Activated T-helper 17 cell treated with anti-CD3 and anti-CD28 coated beads, Interleukin-2, amount 50 U/mL, for 72 hours (primary cell): ENCODE data around the gene PHACTR1. TPM values are rescaled to one million over a fixed set of nuclear protein-coding genes. Genes with fewer than 3 reads are reported as not detected.

ENCODE experiments used
- ATAC-seq: fragments of 150-1000 bp; cut with Tn5 transposase; replicated peaks from 2 replicates; pipeline ENCODE4 v1.10.0; 2021; ENCODE audit warnings: mild to moderate bottlenecking, moderate library complexity
- H3K27ac Mint-ChIP-seq: one replicate; pipeline ENCODE4 v1.8.0; 2022; ENCODE audit warnings: mixed read lengths
- H3K27me3 Mint-ChIP-seq: one replicate; pipeline ENCODE4 v1.8.0; 2022; ENCODE audit warnings: mixed read lengths
- H3K36me3 Mint-ChIP-seq: one replicate; pipeline ENCODE4 v1.8.0; 2022; ENCODE audit warnings: low read depth, mild to moderate bottlenecking, mixed read lengths
- H3K4me1 Mint-ChIP-seq: one replicate; pipeline ENCODE4 v1.8.0; 2022; ENCODE audit warnings: mixed read lengths
- H3K4me3 Mint-ChIP-seq: one replicate; pipeline ENCODE4 v1.8.0; 2022; ENCODE audit warnings: mild to moderate bottlenecking, mixed read lengths
- H3K9me3 Mint-ChIP-seq: one replicate; pipeline ENCODE4 v1.8.0; 2022; ENCODE audit warnings: mixed read lengths
- total RNA-seq, 2 donors: library from RNA; stranded (reverse); gene quantifications; one replicate each; pipeline ENCODE4 v1.2.3, GENCODE V29; 2022

Gene PHACTR1
- total RNA-seq, 2 donors from 2014 or later: 0.05 to 1.5 TPM

DNA sequence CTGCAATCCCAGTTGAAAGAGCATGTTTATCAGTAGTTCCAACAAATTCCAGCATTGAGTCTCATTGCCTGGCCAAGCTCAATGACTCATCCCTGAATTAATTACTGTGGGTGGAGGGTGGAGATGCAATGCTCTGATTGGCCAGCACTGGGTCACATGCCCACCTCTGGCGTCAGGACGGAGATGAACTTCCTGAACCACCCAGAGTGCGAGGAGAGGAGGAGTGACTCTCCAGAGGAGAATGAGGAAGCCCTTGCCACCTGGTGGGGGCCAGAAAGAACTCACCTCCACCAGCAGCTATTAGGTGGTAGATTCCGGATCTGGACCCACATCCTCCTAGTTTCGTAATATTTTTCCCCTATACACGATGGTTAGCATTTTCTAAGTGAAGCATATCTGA, 327.8 kb downstream of the PHACTR1 start:
- no peaks in the 10 kb centered on the region for H3K4me1 Mint-ChIP-seq
- H3K9me3 Mint-ChIP-seq: peaks cover 3% of the 10 kb centered on the region
- no peaks in the 10 kb centered on the region for H3K36me3 Mint-ChIP-seq
- no peak overlapping the region for H3K4me3 Mint-ChIP-seq
- H3K27ac Mint-ChIP-seq: no peak overlapping the region
- peaks cover 22% of the 10 kb centered on the region for H3K27me3 Mint-ChIP-seq
- no peak for ATAC-seq

DNA sequence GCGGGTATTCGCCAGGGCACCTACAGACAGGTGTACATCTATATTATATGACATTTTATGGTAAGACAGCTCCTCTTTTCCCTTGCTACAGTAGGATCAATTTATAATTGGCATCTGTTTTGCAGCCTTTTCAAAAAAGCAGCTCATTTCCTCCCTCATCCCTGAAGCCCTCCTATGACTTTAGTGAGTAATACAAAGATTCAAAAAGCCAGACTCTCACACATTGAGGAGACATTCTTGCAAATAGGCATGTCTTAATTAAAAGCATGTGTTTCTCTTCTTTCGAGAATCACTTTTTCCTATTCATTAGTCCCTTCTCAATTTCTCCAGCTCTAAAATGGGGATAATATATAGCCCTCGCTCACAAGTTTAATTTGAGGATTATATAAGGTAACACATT, 328.3 kb downstream of the PHACTR1 start:
- Mint-ChIP-seq H3K4me3 (no peak overlapping the region), H3K36me3 (no peaks in the 10 kb centered on the region), H3K27ac (no peak overlapping the region), H3K9me3 (peaks cover 3% of the 10 kb centered on the region), H3K4me1 (no peaks in the 10 kb centered on the region), H3K27me3 (peaks cover 22% of the 10 kb centered on the region)
- no peak for ATAC-seq

DNA sequence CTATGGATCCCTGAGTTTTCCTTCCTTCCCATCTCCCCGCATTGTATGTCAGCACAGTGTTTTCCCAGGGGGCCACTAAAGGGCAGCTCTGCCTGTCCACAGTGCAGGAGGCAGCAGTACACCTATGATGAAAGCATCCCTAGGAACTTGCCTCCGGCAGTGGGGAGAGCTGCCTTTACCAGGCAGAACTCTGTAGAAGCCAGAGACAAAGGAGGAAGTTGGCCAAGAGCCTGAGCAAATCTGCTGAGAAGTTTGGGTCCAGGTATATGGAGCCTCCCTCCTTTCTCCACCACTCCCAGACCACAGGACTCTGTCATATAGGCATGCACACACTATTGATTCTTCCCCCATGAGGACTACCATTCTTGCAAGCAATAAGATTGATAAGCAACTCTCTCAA, 329.1 kb downstream of the PHACTR1 start:
- Mint-ChIP-seq H3K9me3 (peaks cover 3% of the 10 kb centered on the region), H3K27me3 (peaks cover 20% of the 10 kb centered on the region), H3K36me3 (no peaks in the 10 kb centered on the region), H3K27ac (no peak overlapping the region), H3K4me3 (no peak overlapping the region), H3K4me1 (no peaks in the 10 kb centered on the region)
- no peak for ATAC-seq

DNA sequence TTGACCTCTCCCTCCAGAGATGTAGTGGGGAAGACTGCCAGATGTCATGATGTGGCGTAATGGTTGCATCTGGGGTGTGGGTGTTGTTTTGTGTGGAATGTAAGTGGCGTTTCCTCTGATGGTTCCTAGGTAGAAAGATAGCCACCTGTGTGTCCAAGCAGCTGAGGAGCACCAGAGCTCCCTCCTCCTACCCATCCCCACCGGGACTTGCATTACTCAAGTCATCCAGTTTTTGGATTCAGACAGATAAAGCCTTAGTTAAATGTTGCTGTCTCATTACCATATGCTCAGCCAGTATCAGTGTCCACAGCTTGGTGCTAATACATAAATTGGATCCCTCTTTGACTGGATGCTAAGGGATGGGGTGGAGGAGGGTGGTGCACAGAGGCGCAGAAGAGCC, 329.5 kb downstream of the PHACTR1 start:
- H3K27ac Mint-ChIP-seq: no peak overlapping the region
- H3K36me3 Mint-ChIP-seq: no peaks in the 10 kb centered on the region
- H3K9me3 Mint-ChIP-seq: peaks cover 3% of the 10 kb centered on the region
- H3K4me3 Mint-ChIP-seq: no peak overlapping the region
- peaks cover 24% of the 10 kb centered on the region for H3K27me3 Mint-ChIP-seq
- no peaks in the 10 kb centered on the region for H3K4me1 Mint-ChIP-seq
- no peak for ATAC-seq

DNA sequence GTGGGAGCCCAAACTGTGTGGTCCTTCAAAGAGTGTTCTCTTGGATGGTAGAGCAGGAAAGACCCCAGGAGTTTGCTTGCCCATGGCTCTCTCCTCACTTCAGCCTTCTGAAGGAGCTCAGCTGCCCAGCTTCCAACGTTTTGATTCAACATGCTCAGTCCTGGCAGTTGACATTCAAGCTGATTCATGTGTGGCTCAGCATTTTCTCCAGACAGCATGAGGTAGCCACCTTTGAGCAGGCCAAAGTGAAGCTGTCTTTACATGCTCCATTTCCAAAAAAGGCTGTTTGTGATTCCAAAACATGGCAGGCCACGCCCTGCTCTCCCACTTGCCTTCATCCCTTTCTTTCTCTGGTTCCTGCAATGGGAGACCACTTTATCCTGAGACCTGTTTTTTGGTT, 331.5 kb downstream of the PHACTR1 start:
- Mint-ChIP-seq H3K27me3 (peaks cover 27% of the 10 kb centered on the region), H3K27ac (no peak overlapping the region), H3K4me3 (no peak overlapping the region), H3K9me3 (peaks cover 3% of the 10 kb centered on the region), H3K36me3 (no peaks in the 10 kb centered on the region), H3K4me1 (no peaks in the 10 kb centered on the region)
- no peak for ATAC-seq

DNA sequence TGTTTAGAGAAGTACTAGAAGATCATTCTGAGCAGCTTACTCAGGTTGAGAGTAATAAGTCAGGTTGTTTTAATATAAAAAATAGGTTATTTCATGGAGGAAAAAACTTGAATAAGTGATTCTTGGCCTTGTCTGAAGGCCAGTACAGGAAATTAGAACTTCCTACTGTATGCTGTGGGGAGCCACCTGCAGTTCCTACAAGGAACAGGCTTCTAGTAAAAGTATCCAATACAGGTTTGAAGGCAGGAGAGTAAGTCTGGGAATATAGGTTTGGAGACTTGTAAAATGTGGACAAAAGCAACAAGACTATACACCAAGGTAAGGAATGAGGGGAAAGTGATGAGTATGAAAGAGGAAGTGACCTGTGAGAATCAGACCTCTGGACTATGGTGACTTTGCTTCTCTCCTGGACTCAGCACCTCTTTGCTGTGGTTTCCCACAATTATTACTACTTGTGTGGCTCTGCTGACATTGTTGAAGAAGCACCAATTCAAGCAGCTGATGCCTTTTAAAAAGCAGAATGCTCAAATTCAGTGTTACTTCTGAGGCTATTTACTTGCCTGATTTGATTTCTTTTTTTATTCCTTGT, 333.2 kb downstream of the PHACTR1 start:
- no peak overlapping the region for H3K27ac Mint-ChIP-seq

DNA sequence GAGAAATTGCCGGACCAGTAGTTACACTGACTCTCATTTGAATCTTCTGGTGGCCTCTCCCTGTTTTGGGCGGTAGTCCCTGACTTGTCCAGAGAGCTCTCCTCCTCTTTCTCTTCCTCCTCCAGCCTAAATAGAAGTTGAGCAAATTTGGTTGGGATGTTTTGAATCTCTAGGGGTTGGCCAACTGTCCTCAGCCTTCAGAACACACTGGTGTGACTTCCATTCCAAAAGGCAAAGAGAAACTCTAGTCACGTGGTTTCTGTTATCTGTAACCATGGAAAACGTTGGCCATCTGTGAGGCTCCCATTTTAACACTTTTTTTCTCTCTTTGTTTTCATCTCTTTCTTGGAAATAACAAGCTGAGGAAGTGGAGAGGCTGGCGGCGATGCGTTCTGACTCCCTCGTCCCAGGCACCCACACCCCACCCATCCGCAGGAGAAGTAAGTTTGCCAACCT, 336.5 kb downstream of the PHACTR1 start:
- no peaks in the 10 kb centered on the region for H3K9me3 Mint-ChIP-seq
- H3K27ac Mint-ChIP-seq: no peak overlapping the region
- H3K4me1 Mint-ChIP-seq: no peaks in the 10 kb centered on the region
- no peaks in the 10 kb centered on the region for H3K36me3 Mint-ChIP-seq
- H3K4me3 Mint-ChIP-seq: no peak overlapping the region
- ATAC-seq: no peak
- H3K27me3 Mint-ChIP-seq: peaks cover 41% of the 10 kb centered on the region

More for the DNA sequence above, 333.2 kb downstream of the PHACTR1 start:
- Mint-ChIP-seq H3K4me1 (no peaks in the 10 kb centered on the region), H3K9me3 (peaks cover 3% of the 10 kb centered on the region), H3K36me3 (no peaks in the 10 kb centered on the region), H3K4me3 (no peak overlapping the region), H3K27me3 (peaks cover 35% of the 10 kb centered on the region)
- ATAC-seq: no peak

DNA sequence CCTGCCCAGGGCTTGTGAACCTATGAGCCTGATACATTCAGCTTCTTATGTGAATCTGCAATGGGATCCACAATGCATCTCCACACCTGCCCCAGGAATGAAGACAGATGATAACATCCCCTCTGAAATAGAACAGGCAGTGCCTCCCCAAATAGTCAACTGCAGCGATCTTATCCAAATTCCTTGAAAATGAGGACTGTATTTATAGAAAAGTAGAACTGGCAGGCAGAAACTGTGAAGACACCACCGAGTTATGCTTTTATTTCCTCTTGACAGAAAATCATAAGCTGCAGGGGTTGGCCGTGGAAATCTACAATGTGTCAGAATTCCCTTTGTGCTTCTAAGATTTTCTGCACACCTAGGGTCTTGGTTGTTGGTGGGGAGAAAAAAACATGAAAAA, 341.5 kb downstream of the PHACTR1 start:
- no peaks in the 10 kb centered on the region for H3K36me3 Mint-ChIP-seq
- peaks cover 25% of the 10 kb centered on the region for H3K27me3 Mint-ChIP-seq
- no peaks in the 10 kb centered on the region for H3K9me3 Mint-ChIP-seq
- H3K4me1 Mint-ChIP-seq: no peaks in the 10 kb centered on the region
- no peak overlapping the region for H3K4me3 Mint-ChIP-seq
- H3K27ac Mint-ChIP-seq: no peak overlapping the region
- ATAC-seq: no peak

DNA sequence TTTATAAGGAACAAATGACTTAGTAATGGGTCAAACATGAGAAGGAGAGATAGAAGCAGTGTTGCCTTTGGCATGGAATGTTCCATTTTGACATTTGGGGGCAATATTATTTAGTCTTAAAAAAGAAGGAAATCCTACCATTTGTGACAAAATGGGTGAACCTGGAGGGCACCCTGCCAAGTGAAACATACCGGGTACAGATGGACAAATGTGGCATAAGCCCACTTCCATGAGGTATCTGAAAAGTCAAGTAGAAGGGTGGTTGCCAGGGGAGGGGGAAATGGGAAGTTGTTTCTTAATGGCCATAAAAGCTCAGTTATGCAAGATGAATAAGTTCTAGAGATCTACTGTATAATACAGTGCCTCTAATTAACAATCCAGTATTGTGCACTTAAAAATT, 342.5 kb downstream of the PHACTR1 start:
- Mint-ChIP-seq H3K9me3 (no peaks in the 10 kb centered on the region), H3K27me3 (peaks cover 21% of the 10 kb centered on the region), H3K4me1 (no peaks in the 10 kb centered on the region), H3K27ac (no peak overlapping the region), H3K4me3 (no peak overlapping the region), H3K36me3 (no peaks in the 10 kb centered on the region)
- ATAC-seq: no peak

DNA sequence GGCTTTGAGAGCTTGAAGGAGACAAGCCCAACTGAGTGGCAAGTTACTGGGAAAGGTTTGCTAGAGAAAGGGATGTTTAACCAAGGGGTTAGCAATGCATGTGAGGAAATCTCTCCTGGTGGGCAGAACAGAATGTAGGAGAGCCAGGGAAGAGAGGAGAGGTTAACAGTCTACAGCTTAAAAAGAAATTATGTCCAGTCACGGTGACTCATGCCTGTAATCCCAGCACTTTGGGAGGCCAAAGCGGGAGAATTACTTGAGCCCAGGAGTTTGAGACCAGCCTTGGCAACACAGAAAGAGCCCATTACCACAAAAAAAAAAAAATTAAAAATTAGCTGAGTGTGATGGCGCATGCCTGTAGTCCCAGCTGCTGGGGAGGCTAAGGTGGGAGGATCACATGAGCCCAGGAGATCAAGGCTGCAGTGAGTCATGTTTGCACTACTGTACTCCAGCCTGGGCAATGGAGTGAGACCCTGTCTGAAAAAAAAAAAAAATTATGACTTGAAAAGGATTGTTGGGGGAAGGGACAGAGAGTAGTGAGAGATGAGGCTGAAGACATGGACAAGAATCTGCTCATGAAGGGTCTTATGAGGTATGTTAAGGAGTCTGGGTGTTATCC, 346.8 kb downstream of the PHACTR1 start:
- Mint-ChIP-seq H3K27me3 (no peaks in the 10 kb centered on the region), H3K36me3 (no peaks in the 10 kb centered on the region), H3K4me3 (no peak overlapping the region), H3K27ac (no peak overlapping the region), H3K4me1 (no peaks in the 10 kb centered on the region), H3K9me3 (no peaks in the 10 kb centered on the region)
- no peak for ATAC-seq

DNA sequence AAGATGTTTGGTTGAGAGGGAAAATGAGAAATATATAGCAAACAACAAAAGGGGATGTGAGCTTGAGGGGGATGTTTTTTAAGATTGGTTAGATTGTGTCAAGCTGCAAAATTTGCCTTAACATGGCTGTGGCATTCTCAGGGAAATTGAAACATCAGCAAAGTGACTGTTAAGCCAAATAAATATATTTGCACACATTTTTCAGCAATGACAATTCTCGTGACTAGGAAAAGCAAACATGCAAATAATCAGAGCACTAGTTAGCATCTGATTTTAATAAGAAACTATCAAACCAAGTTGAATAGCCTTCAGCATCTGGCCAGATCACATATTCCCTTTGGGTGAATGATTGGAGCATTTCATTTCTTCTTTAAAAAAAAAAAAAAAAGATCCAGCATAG, 349.0 kb downstream of the PHACTR1 start:
- peaks cover 4% of the 10 kb centered on the region for H3K27me3 Mint-ChIP-seq
- ATAC-seq: no peak
- H3K4me3 Mint-ChIP-seq: no peak overlapping the region
- no peaks in the 10 kb centered on the region for H3K4me1 Mint-ChIP-seq
- no peak overlapping the region for H3K27ac Mint-ChIP-seq
- no peaks in the 10 kb centered on the region for H3K36me3 Mint-ChIP-seq
- H3K9me3 Mint-ChIP-seq: no peaks in the 10 kb centered on the region

DNA sequence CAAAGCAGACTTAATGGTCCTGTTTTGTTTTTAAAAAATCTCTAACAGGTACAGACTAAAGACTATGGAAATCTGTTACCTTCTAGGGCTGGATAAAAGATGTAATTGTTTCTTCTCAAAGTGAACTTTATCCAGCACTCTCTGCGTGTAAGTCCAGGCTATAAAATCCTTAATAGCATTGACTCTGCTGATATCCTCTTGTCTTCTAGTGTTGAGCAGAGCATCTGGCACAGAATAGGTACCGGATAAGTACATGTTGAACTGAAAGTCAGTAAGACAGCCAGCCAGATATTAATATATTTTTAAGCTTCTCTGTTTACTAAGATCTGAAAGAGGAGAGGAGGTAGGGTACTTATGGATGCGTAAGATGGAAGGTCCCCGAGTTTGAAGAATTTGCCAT, 349.5 kb downstream of the PHACTR1 start:
- no peaks in the 10 kb centered on the region for H3K36me3 Mint-ChIP-seq
- no peak overlapping the region for H3K4me3 Mint-ChIP-seq
- ATAC-seq: no peak
- H3K9me3 Mint-ChIP-seq: no peaks in the 10 kb centered on the region
- no peaks in the 10 kb centered on the region for H3K4me1 Mint-ChIP-seq
- peaks cover 4% of the 10 kb centered on the region for H3K27me3 Mint-ChIP-seq
- H3K27ac Mint-ChIP-seq: no peak overlapping the region

DNA sequence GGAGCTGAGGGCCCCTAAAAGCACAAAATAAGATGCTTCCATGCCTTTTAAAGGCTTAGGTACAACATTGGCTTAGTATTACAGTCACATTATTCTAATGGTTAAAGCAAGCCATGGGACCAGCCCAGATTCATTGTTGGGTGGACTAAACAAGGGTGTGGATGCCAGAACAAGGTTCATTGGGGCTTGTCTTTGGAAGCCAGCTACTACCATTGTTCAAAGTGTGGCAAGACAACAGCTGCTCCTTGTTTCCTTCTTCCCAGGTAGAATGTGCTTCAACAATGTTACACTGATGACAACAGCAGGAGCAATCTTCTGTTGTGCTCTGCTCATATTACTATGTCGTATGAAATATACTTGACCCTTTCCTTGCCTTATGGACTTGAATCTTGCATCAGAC, 350.3 kb downstream of the PHACTR1 start:
- no peak for ATAC-seq
- H3K27me3 Mint-ChIP-seq: peaks cover 4% of the 10 kb centered on the region
- no peak overlapping the region for H3K4me3 Mint-ChIP-seq
- no peaks in the 10 kb centered on the region for H3K36me3 Mint-ChIP-seq
- no peaks in the 10 kb centered on the region for H3K4me1 Mint-ChIP-seq
- H3K9me3 Mint-ChIP-seq: no peaks in the 10 kb centered on the region
- H3K27ac Mint-ChIP-seq: no peak overlapping the region

DNA sequence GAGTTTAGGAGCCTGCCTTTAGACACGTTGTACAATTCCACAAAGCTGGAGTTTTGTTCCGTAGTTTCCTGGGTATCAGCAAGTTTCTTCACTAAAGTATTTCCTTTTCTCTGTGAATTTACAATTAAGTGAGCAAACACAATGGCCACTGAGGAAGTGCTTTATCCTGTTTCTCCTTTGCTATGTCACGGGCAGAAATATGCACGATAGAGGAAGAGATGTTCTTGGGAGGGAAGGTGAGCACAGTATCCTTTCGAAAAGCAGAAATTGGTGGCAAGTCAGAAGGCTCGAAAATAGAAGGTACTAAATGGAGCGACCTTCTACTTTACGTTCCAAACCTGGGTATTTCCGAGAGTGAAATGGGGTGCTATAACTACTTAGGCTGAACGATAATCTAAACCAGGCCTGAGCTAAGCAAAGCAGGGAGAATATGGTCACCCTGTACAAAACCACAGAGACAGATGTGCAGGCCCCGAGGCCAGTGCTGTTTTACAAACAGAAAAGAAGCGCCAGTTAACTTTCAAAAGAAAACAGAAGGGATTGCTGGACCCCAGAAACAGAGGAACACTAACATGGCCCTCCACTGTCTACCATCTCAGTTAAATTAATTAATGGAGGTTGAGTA, 352.1 kb downstream of the PHACTR1 start:
- Mint-ChIP-seq H3K4me1 (no peaks in the 10 kb centered on the region), H3K27ac (no peak overlapping the region), H3K36me3 (no peaks in the 10 kb centered on the region), H3K9me3 (no peaks in the 10 kb centered on the region), H3K4me3 (no peak overlapping the region), H3K27me3 (peaks cover 11% of the 10 kb centered on the region)
- ATAC-seq: no peak

DNA sequence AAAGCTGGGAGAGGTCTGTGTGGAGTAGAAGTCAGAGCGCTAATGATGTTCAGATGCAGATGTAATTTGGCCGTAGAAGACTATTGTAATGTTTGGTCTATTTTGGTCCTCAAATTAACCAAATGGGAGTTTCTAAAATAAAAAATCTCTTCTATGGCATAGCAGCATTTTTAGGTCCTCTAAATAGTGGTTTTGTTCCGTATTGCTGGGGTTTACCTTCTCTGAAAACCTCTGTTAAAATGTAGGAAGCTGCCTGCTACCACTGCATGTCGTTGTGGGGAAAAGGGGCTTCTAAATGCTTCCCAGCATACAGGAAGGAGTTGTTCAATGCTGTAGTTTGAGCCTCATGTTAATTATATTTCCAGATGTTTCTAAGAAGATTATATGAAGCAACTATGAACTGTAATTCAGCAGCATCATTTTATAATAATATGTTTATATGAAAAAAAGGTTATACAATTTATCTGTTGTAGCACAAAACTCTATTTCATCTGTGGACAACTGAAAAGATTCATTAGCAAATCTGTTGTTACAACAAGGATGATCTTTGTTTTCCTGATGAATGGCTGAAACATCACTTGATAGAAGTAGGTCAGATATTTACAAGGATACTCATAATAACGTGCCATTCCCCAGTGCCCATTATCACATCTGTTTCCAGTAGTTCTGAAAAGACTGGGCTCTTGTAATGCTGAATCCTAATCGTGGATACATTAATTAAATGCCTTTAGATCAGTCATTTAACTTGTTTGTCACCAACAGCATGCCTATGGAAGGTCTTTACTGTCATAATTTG, 355.2 kb downstream of the PHACTR1 start:
- no peaks in the 10 kb centered on the region for H3K9me3 Mint-ChIP-seq
- H3K36me3 Mint-ChIP-seq: no peaks in the 10 kb centered on the region
- H3K27me3 Mint-ChIP-seq: peaks cover 33% of the 10 kb centered on the region
- no peak overlapping the region for H3K27ac Mint-ChIP-seq
- H3K4me3 Mint-ChIP-seq: no peak overlapping the region
- no peak for ATAC-seq
- no peaks in the 10 kb centered on the region for H3K4me1 Mint-ChIP-seq
